ENCODE data around the gene CSMD2.

The CSMD2 gene

GRCh38 chr1:33680281-33680840 lies 484.7 kb downstream of the CSMD2 start:
- CTCF ChIA-PET = no interaction called here
- no peak for DNase-seq (ENCODE audit: extremely low spot score)
- no peak for TF ChIP-seq HDGF (IDR thresholded peaks at IDR 0.05; ENCODE audit: borderline replicate concordance)
- no peak for TF ChIP-seq TARDBP (IDR thresholded peaks at IDR 0.05)
- TF ChIP-seq SP1 (IDR thresholded peaks at IDR 0.05) = no peak
- no peak for TF ChIP-seq FOXK2 (IDR thresholded peaks at IDR 0.05)
- TF ChIP-seq ARNT (IDR thresholded peaks at IDR 0.05) = no peak
- TF ChIP-seq SUZ12 (IDR thresholded peaks at IDR 0.05) = no peak
- TF ChIP-seq FOXA1 (IDR thresholded peaks at IDR 0.05) = no peak
- TF ChIP-seq ZNF384 (IDR thresholded peaks at IDR 0.05) = no peak
- TF ChIP-seq LEF1 (IDR thresholded peaks at IDR 0.05; ENCODE audit: borderline replicate concordance) = no peak
- TF ChIP-seq L3MBTL2 (conservative IDR thresholded peaks at IDR 0.05) = no peak
- TF ChIP-seq PKNOX1 (IDR thresholded peaks at IDR 0.05) = no peak
- TF ChIP-seq FOXM1 (IDR thresholded peaks at IDR 0.05; ENCODE audit: borderline replicate concordance) = no peak
- no peak for TF ChIP-seq CTBP1 (IDR thresholded peaks at IDR 0.05; ENCODE audit: borderline replicate concordance)
- TF ChIP-seq BHLHE40 (IDR thresholded peaks at IDR 0.05; ENCODE audit: borderline replicate concordance) = no peak
- TF ChIP-seq NFRKB (IDR thresholded peaks at IDR 0.05) = no peak
- TF ChIP-seq ELF4 (IDR thresholded peaks at IDR 0.05) = no peak
- POLR2A ChIA-PET = no interaction called here

- ChIA-PET CTCF (no interaction called here), POLR2A (no interaction called here)
- DNase-seq (ENCODE audit: extremely low spot score) = no peak
- TF ChIP-seq ELF4 (IDR thresholded peaks at IDR 0.05) = no peak
- no peak for TF ChIP-seq HDGF (IDR thresholded peaks at IDR 0.05; ENCODE audit: borderline replicate concordance)
- no peak for TF ChIP-seq FOXK2 (IDR thresholded peaks at IDR 0.05)
- TF ChIP-seq ZNF384 (IDR thresholded peaks at IDR 0.05) = no peak
- TF ChIP-seq L3MBTL2 (conservative IDR thresholded peaks at IDR 0.05) = no peak
- TF ChIP-seq BHLHE40 (IDR thresholded peaks at IDR 0.05; ENCODE audit: borderline replicate concordance) = no peak
- no peak for TF ChIP-seq CTBP1 (IDR thresholded peaks at IDR 0.05; ENCODE audit: borderline replicate concordance)
- no peak for TF ChIP-seq NFRKB (IDR thresholded peaks at IDR 0.05)
- TF ChIP-seq PKNOX1 (IDR thresholded peaks at IDR 0.05) = no peak
- TF ChIP-seq SP1 (IDR thresholded peaks at IDR 0.05) = no peak
These were observed 494.5 kb downstream of the CSMD2 start for GRCh38 chr1:33670567-33670966.

- CTCF ChIA-PET = no interaction called here
- POLR2A ChIA-PET = no interaction called here
- no peak for DNase-seq (ENCODE audit: extremely low spot score)
- TF ChIP-seq FOXK2 (IDR thresholded peaks at IDR 0.05) (no peak), FOXM1 (IDR thresholded peaks at IDR 0.05; ENCODE audit: borderline replicate concordance) (no peak), L3MBTL2 (conservative IDR thresholded peaks at IDR 0.05) (no peak), HDGF (IDR thresholded peaks at IDR 0.05; ENCODE audit: borderline replicate concordance) (no peak), ARNT (IDR thresholded peaks at IDR 0.05) (no peak), TARDBP (IDR thresholded peaks at IDR 0.05) (no peak), ZNF384 (IDR thresholded peaks at IDR 0.05) (no peak), SUZ12 (IDR thresholded peaks at IDR 0.05) (no peak), ELF4 (IDR thresholded peaks at IDR 0.05) (no peak), PKNOX1 (IDR thresholded peaks at IDR 0.05) (no peak), CTBP1 (IDR thresholded peaks at IDR 0.05; ENCODE audit: borderline replicate concordance) (no peak), BHLHE40 (IDR thresholded peaks at IDR 0.05; ENCODE audit: borderline replicate concordance) (no peak), LEF1 (IDR thresholded peaks at IDR 0.05; ENCODE audit: borderline replicate concordance) (no peak), NFRKB (IDR thresholded peaks at IDR 0.05) (no peak), SP1 (IDR thresholded peaks at IDR 0.05) (no peak)
These were observed 496.3 kb downstream of the CSMD2 start for GRCh38 chr1:33668695-33669094.

DNA sequence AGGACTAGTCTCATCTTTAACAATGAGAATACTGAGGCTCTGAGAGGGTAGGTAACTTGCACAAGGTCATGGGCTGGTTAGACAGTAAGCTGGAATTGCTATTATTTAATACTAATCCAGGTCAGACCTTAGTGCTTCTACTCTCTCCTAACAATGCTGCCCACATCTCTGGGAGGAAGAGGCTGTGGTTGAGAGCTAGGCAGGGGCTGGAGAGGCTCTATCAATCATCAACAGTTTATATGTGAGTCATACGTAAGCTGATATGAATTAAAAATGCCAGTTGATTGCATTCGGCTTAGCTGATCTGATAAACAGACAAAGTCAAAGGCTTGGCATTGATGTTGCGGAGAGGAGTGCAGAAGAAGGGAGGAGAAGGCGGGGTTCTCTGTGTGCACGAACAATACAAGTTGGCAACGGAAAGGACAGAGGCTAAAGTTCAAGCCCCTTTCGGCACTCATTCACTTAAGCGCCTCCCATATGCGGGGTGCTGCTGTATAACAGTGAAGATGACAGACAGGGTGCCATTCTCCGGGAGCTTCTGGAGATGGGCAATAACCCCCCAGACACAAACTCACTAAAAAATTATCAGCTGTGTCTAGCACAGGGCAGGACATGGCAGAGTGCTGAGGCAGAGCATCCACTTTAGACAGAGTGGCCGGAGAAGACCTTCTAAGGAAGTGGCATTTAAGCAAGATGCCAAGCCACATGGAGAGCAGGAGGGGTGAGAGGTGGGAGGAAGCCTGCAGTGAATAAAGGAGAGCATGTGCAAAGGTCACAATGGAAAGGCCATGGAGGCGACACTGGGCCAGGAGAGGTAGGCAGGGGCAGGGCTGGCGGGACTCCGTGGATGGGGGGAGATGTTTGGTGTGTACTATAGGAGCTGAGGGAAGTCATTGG lies 497.4 kb downstream of the CSMD2 start:
- TF ChIP-seq SP1 (IDR thresholded peaks at IDR 0.05) = no peak
- no peak for TF ChIP-seq BHLHE40 (IDR thresholded peaks at IDR 0.05; ENCODE audit: borderline replicate concordance)
- no peak for TF ChIP-seq FOXM1 (IDR thresholded peaks at IDR 0.05; ENCODE audit: borderline replicate concordance)
- no peak for TF ChIP-seq ZNF384 (IDR thresholded peaks at IDR 0.05)
- TF ChIP-seq ELF4 (IDR thresholded peaks at IDR 0.05) = no peak
- TF ChIP-seq TARDBP (IDR thresholded peaks at IDR 0.05) = no peak
- ChIA-PET CTCF (no interaction called here), POLR2A (no interaction called here)
- no peak for DNase-seq (ENCODE audit: extremely low spot score)

DNA sequence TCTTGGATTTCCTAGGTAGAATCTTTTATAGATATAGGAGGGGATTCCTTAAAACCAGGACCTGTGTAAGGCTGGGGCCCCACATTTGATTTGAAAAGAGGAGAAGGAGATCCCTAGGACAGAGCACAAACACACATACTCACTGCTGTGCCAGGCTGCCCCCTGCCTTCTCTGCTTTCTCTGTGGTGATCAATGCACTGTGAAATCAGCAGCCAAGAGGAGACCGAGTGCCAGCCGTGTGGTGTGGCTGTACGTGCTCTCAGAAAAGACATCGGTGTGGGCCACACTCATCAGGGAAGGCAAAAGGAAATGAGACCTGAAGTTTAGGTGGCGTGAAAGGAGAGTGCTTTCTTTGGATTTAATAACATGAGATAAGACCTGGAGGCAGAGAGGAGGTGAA lies 498.4 kb downstream of the CSMD2 start:
- DNase-seq (ENCODE audit: extremely low spot score) = no peak
- CTCF ChIA-PET = no interaction called here
- TF ChIP-seq HDGF (IDR thresholded peaks at IDR 0.05; ENCODE audit: borderline replicate concordance) = no peak
- TF ChIP-seq L3MBTL2 (conservative IDR thresholded peaks at IDR 0.05) = no peak
- POLR2A ChIA-PET = no interaction called here

DNA sequence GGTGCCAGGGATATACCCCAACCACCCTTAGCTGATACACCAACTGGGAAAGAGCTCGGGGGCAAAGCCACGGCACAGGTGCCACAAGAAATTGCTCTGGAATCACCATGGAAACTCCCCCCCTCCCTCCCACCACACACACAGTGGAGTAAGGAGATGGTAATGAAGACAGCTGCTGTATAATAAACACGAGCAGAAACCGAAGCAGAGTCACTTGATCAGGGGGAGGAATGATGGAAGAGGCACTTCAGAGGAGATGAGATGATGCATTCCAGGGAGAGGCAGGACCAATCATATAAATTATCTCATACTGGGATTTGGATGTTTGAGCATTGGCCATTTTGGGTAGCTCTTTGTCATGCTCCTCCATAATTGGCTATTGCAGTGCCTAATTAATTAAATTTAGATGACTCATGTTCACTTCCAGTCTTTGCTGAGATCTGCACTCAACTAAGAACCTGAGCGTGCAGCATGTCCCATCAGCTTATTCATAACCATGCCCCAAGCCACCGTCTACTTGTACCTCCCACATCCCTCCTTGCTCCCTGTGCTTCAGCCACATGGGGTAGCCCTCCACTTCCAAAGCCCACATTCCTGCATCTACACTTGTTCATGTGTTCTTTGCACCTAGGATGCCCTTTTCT lies 503.1 kb downstream of the CSMD2 start:
- TF ChIP-seq ELF4 (IDR thresholded peaks at IDR 0.05) (no peak), BHLHE40 (IDR thresholded peaks at IDR 0.05; ENCODE audit: borderline replicate concordance) (no peak), PKNOX1 (IDR thresholded peaks at IDR 0.05) (no peak), TARDBP (IDR thresholded peaks at IDR 0.05) (no peak), FOXK2 (IDR thresholded peaks at IDR 0.05) (no peak), FOXM1 (IDR thresholded peaks at IDR 0.05; ENCODE audit: borderline replicate concordance) (no peak), CTBP1 (IDR thresholded peaks at IDR 0.05; ENCODE audit: borderline replicate concordance) (no peak), HDGF (IDR thresholded peaks at IDR 0.05; ENCODE audit: borderline replicate concordance) (no peak), LEF1 (IDR thresholded peaks at IDR 0.05; ENCODE audit: borderline replicate concordance) (no peak), FOXA1 (IDR thresholded peaks at IDR 0.05) (no peak), NFRKB (IDR thresholded peaks at IDR 0.05) (no peak), ZNF384 (IDR thresholded peaks at IDR 0.05) (no peak), ARNT (IDR thresholded peaks at IDR 0.05) (no peak), L3MBTL2 (conservative IDR thresholded peaks at IDR 0.05) (no peak), SP1 (IDR thresholded peaks at IDR 0.05) (no peak), SUZ12 (IDR thresholded peaks at IDR 0.05) (no peak)
- CTCF ChIA-PET = no interaction called here
- POLR2A ChIA-PET = no interaction called here
- DNase-seq (ENCODE audit: extremely low spot score) = no peak

Measured in HEK293T (cell line).